SK-N-SH (cell line): ENCODE measurements around the gene ZBTB5.

Source experiments
- EP300 ChIP-seq, 2 experiments: IDR thresholded peaks; 2 replicates each; pipeline versions ENCODE4 v1.4.0 to v1.6.1; 2012; ENCODE audit warnings: borderline replicate concordance in 1 of 2, low read depth in 1 of 2, low read length in 1 of 2
- EZH2phosphoT487 ChIP-seq: fragments of 200-600 bp; sonication (generic); IDR thresholded peaks from 2 replicates; pipeline ENCODE4 v1.6.1; 2017; ENCODE audit warnings: low read depth, mixed run types, mild to moderate bottlenecking, antibody characterized with exemption, moderate library complexity, borderline replicate concordance
- FOXM1 ChIP-seq: IDR thresholded peaks from 2 replicates; pipeline ENCODE4 v1.4.0; 2012; ENCODE audit warnings: low read depth, mild to moderate bottlenecking
- MAX ChIP-seq: IDR thresholded peaks from 2 replicates; pipeline ENCODE4 v1.4.0; 2012; ENCODE audit warnings: low read depth
- RCOR1 ChIP-seq: fragments of 150-350 bp; IDR thresholded peaks from 2 replicates; pipeline ENCODE4 v1.6.1; 2017; ENCODE audit warnings: antibody characterized with exemption, low read length
- TF ChIP-seq, protein P1 (sequence below): fragments of 200-600 bp; sonication (generic); IDR thresholded peaks from 2 replicates; pipeline ENCODE4 v1.6.1; 2017; ENCODE audit warnings: antibody characterized with exemption, mild to moderate bottlenecking, moderate library complexity

DNA sequence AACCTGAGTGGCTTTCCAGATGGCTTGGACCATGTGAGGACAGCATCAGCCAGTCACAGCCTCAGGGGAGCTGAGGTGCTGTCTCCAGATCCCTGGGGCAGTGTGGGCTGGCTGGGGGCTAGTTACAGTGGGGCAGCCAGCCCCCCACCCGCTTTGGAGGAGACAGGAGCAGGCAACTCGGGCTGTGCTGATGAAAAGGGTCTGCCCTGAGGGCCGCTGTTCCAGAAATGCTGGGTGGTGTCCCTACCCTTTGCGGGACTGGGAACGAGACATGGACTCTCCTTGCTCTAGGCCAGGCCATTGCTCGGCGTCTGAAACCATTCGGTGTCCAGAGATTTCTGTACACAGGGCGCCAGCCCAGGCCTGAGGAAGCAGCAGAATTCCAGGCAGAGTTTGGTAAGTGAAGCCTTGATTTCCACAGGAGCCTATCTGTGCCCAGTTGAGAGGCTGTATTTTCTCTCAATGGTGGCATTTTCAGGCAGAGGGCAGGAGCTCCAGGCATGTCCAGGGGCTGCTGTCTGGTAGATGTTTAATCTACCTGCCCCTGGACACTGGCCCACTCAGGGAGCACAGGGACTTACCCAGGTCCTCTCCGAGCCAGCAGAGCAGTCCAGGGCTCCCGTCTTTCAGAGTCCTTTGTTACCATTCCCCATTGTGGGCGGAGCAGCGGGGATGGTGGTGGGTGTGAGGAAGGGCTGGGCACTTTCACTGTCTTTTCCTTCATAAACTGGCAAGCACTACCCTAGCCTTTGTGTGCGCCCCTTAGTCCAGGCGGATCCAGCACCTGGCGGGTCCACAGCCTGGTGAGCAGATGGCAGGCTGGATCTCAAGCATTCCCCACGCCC, 35.6 kb downstream of the ZBTB5 start:
- TF ChIP-seq EP300 (IDR thresholded peaks at IDR 0.05; ENCODE audit: borderline replicate concordance in 1 of 2, low read depth in 1 of 2, low read length in 1 of 2): no peak
- TF ChIP-seq RCOR1: no peak
- no peak for TF ChIP-seq MAX
- TF ChIP-seq FOXM1: no peak
- TF ChIP-seq, protein P1, sequence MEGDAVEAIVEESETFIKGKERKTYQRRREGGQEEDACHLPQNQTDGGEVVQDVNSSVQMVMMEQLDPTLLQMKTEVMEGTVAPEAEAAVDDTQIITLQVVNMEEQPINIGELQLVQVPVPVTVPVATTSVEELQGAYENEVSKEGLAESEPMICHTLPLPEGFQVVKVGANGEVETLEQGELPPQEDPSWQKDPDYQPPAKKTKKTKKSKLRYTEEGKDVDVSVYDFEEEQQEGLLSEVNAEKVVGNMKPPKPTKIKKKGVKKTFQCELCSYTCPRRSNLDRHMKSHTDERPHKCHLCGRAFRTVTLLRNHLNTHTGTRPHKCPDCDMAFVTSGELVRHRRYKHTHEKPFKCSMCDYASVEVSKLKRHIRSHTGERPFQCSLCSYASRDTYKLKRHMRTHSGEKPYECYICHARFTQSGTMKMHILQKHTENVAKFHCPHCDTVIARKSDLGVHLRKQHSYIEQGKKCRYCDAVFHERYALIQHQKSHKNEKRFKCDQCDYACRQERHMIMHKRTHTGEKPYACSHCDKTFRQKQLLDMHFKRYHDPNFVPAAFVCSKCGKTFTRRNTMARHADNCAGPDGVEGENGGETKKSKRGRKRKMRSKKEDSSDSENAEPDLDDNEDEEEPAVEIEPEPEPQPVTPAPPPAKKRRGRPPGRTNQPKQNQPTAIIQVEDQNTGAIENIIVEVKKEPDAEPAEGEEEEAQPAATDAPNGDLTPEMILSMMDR: no peak
- no peak for TF ChIP-seq EZH2phosphoT487
